Natural killer cell (primary cell): ENCODE results near the gene PXMP2. TPM values are rescaled to one million over a fixed set of nuclear protein-coding genes. Genes with fewer than 3 reads are reported as not detected.
A peak's percentile ranks its signal among the peaks of the same experiment; 100 is the strongest.

Source experiments
- ATAC-seq, 3 donors: fragments of 150-1000 bp in 2 of 3; fragments of 200-7000 bp in 1 of 3; cut with Tn5 transposase; 1 replicate in 1 of 3; 2 replicates in 2 of 3; pipeline ENCODE4 v1.10.0; 2021; ENCODE audit warnings: mild to moderate bottlenecking in 2 of 3, moderate library complexity in 2 of 3
- DNase-seq, 2 donors: peaks; one replicate each; pipeline versions ENCODE4 v3.0.0 to v3.0.0-alpha.2; 2013 to 2021; ENCODE audit warnings: mixed read lengths in 1 of 2
- H3K27ac ChIP-seq: one replicate; pipeline ENCODE4 v1.5.1; 2013; ENCODE audit warnings: mild to moderate bottlenecking, low read length
- H3K27me3 ChIP-seq: one replicate; pipeline ENCODE4 v1.6.1; 2013; ENCODE audit warnings: low read length; ENCODE audit not compliant: control insufficient read depth, insufficient read depth
- H3K36me3 ChIP-seq: one replicate; pipeline ENCODE4 v1.6.1; 2013; ENCODE audit warnings: low read length; ENCODE audit not compliant: control insufficient read depth, insufficient read depth
- H3K4me1 ChIP-seq: one replicate; pipeline ENCODE4 v1.6.1; 2013; ENCODE audit warnings: low read length; ENCODE audit not compliant: control insufficient read depth, insufficient read depth
- H3K4me3 ChIP-seq: one replicate; pipeline ENCODE4 v1.5.1; 2013; ENCODE audit warnings: low read length
- H3K9me3 ChIP-seq: one replicate; pipeline ENCODE4 v1.6.1; 2013; ENCODE audit warnings: low read length; ENCODE audit not compliant: control insufficient read depth, insufficient read depth
- H3K27ac Mint-ChIP-seq, 2 donors: one replicate each; pipeline ENCODE4 v1.8.0; 2022; ENCODE audit warnings: mild to moderate bottlenecking in 2 of 2, mixed read lengths in 2 of 2, moderate library complexity in 1 of 2
- H3K27me3 Mint-ChIP-seq, 2 donors: one replicate each; pipeline ENCODE4 v1.8.0; 2022; ENCODE audit warnings: low read depth in 2 of 2, mixed read lengths in 2 of 2
- H3K36me3 Mint-ChIP-seq: one replicate; pipeline ENCODE4 v1.8.0; 2022; ENCODE audit warnings: mixed read lengths
- H3K4me1 Mint-ChIP-seq, 2 donors: one replicate each; pipeline ENCODE4 v1.8.0; 2022; ENCODE audit warnings: mixed read lengths in 2 of 2
- H3K4me3 Mint-ChIP-seq: one replicate; pipeline ENCODE4 v1.8.0; 2022; ENCODE audit warnings: mild to moderate bottlenecking, moderate library complexity, mixed read lengths
- H3K9me3 Mint-ChIP-seq, 2 donors: one replicate each; pipeline ENCODE4 v1.8.0; 2022; ENCODE audit warnings: mixed read lengths in 2 of 2
- CTCF ChIP-seq: fragments of 200-600 bp; IDR thresholded peaks from one replicate; pipeline ENCODE4 v1.8.0; 2022; ENCODE audit warnings: antibody characterized with exemption
- WGBS: methylation state at CpG from one replicate; pipeline ENCODE4 v1.1.7; 2013; ENCODE audit warnings: missing lambda C conversion rate; ENCODE audit not compliant: insufficient coverage; 5-methylcytosine and 5-hydroxymethylcytosine counted together
- intact Hi-C: fragments of 100-400 bp; cut with micrococcal nuclease; formaldehyde crosslinking; loops from one replicate; pipeline ENCODE4 v1.14.2; 2022
- total RNA-seq, 4 donors: library from RNA; stranded (reverse); fragments of 120-200 nt in 1 of 4; gene quantifications; one replicate each; pipeline versions ENCODE4 v1.2.3 to v1.2.4, GENCODE V29; 2013 to 2022

PXMP2 gene
- 1 to 10 TPM; 3.6 to 6.2 (median 5.1) TPM for total RNA-seq
- 6.5 TPM for total RNA-seq (2013)

DNA sequence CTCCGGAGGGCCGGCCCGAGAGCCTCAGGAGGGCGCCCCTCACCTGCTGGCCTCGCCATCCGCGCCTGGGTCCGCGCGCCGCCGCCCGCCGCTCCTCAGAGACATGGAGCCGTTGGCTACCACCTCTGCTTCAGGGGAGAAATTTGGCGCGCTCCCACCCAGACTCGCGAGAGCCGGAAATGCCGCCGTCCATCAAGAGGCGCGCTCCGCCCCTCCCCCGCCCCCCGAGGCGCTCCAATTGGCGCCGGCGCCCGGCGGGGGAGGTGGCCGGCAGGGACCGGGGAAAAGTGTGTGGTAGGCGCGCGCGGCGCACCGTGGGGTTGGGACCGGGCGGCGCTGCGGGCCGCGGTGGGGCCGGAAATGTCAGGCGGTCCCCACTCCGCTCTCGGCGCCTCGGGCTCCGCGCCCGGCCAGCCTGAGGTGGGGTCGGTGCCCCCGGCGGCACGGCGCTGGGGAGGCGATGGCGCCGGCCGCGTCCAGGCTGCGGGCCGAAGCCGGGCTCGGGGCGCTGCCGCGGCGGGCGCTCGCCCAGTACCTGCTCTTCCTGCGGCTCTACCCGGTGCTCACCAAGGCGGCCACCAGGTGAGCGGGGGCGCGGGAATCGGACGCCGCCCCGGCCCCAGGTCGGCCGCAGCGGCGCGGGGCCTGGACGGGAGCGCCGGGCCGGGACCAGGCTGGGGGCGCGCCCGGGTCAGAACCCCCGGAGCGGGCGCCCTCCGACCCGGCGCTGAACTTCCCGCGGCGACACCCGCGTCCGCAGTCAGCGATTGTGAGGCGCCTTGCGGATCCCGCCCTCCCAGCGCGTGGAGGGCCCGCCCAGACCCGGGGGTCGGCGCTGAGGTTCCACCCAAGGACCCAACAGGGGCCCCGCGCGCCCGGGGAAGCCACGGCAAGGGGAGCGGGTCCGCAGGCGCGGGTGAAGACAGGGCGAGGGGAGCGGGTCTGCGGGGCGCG lies at the start of gene PXMP2, which contains the start of gene POLE:
Gene PXMP2 (plus strand): TSS at position 377 of the 954 bp plus-strand sequence. CDS start 84 bp downstream, at position 461.
Gene POLE (minus strand): TSS at position 132 of the 954 bp plus-strand sequence. CDS start 27 bp downstream, at position 105.
- WGBS: under 1% methylated on average over 134 of the region's 134 CpGs
- H3K4me1 ChIP-seq: peaks cover 16% of the 10 kb centered on the region
- ATAC-seq (peak; percentile 92 to 99 (median 95)), DNase-seq (peak; percentile 86 to 96)
- no peaks in the 10 kb centered on the region for H3K27me3 ChIP-seq
- Mint-ChIP-seq H3K27me3 (no peaks in the 10 kb centered on the region), H3K36me3 (no peaks in the 10 kb centered on the region), H3K9me3 (no peaks in the 10 kb centered on the region), H3K4me3 (peak within 1 kb of the TSS; percentile 91), H3K4me1 (peaks cover 0 to 18% of the 10 kb centered on the region in 2 donors), H3K27ac (peak within 1 kb of the TSS in 1 of 2 donors; percentile 78)
- peak within 1 kb of the TSS; percentile 27 for H3K4me3 ChIP-seq
- intact Hi-C loops: no loop called here
- no peaks in the 10 kb centered on the region for H3K36me3 ChIP-seq
- TF ChIP-seq CTCF: no peak
- H3K27ac ChIP-seq: no peak within 1 kb of the TSS
- no peaks in the 10 kb centered on the region for H3K9me3 ChIP-seq

GRCh38 chr12:132637811-132638210 lies 49.6 kb upstream of the PXMP2 start:
- intact Hi-C loops: no loop called here
- 91% methylated on average over 18 of the region's 18 CpGs for WGBS
- peaks cover 5% of the 10 kb centered on the region for H3K4me1 ChIP-seq

GRCh38 chr12:132638541-132639408 lies 48.6 kb upstream of the PXMP2 start:
- Mint-ChIP-seq H3K9me3 (no peaks in the 10 kb centered on the region), H3K27ac (no peak overlapping the region), H3K36me3 (no peaks in the 10 kb centered on the region), H3K4me3 (no peak overlapping the region), H3K27me3 (no peaks in the 10 kb centered on the region), H3K4me1 (peaks cover 14 to 20% of the 10 kb centered on the region in 2 donors)
- 89% methylated on average over 25 of the region's 25 CpGs for WGBS
- Histone ChIP-seq H3K36me3 (peaks cover 36% of the 10 kb centered on the region), H3K9me3 (no peaks in the 10 kb centered on the region), H3K4me1 (peaks cover 5% of the 10 kb centered on the region), H3K4me3 (no peak overlapping the region), H3K27ac (no peak overlapping the region), H3K27me3 (no peaks in the 10 kb centered on the region)
- peak; percentile 17 for TF ChIP-seq CTCF
- ATAC-seq (no peak), DNase-seq (peak in 1 of 2 donors; percentile 20)
- intact Hi-C loops: no loop called here

More at GRCh38 chr12:132637811-132638210, 49.6 kb upstream of the PXMP2 start:
- TF ChIP-seq CTCF: no peak
- Mint-ChIP-seq H3K9me3 (no peaks in the 10 kb centered on the region), H3K4me3 (no peak overlapping the region), H3K36me3 (no peaks in the 10 kb centered on the region), H3K4me1 (peaks cover 14 to 20% of the 10 kb centered on the region in 2 donors), H3K27ac (no peak overlapping the region), H3K27me3 (no peaks in the 10 kb centered on the region)
- ATAC-seq (no peak), DNase-seq (no peak)
- Histone ChIP-seq H3K27me3 (no peaks in the 10 kb centered on the region), H3K9me3 (no peaks in the 10 kb centered on the region), H3K27ac (no peak overlapping the region), H3K36me3 (peaks cover 33% of the 10 kb centered on the region), H3K4me3 (no peak overlapping the region)
